K562 (cell line): ENCODE measurements around the gene NEIL1. TPM values are rescaled to one million over a fixed set of nuclear protein-coding genes. Genes with fewer than 3 reads are reported as not detected.
A peak's percentile ranks its signal among the peaks of the same experiment; 100 is the strongest.

Experiments used
- BRF2 ChIP-seq: IDR thresholded peaks from 3 replicates; pipeline ENCODE4 v1.6.1; 2011; ENCODE audit warnings: borderline replicate concordance, mild to moderate bottlenecking; ENCODE audit not compliant: insufficient read length, insufficient read depth
- CEBPG ChIP-seq, 3 experiments: fragments of 200-800 bp in 1 of 3; sonication (Bioruptor generic) in 1 of 3; sonication (generic) in 1 of 3; formaldehyde crosslinking in 1 of 3; IDR thresholded peaks in 2 of 3; conservative IDR thresholded peaks in 1 of 3; 2 replicates each; pipeline versions ENCODE4 v1.6.1 to v1.8.0; 2016 to 2022; ENCODE audit warnings: missing compliant biosample characterization in 2 of 3, missing genetic modification characterization in 2 of 3, mild to moderate bottlenecking in 1 of 3, missing genetic modification reagents in 1 of 3
- FOXJ2 ChIP-seq: fragments of 200-800 bp; sonication (Bioruptor generic); IDR thresholded peaks from 2 replicates; pipeline ENCODE4 v1.6.1; 2016; ENCODE audit warnings: missing genetic modification characterization, missing compliant biosample characterization
- GABPA ChIP-seq: fragments of 200-800 bp; sonication (Bioruptor generic); conservative IDR thresholded peaks from 2 replicates; pipeline ENCODE4 v1.6.1; 2016; ENCODE audit warnings: low read depth, missing genetic modification characterization, missing compliant biosample characterization
- GABPB1 ChIP-seq: sonication (generic); formaldehyde crosslinking; IDR thresholded peaks from 2 replicates; pipeline ENCODE4 v1.8.0; 2022; ENCODE audit warnings: mild to moderate bottlenecking, missing genetic modification reagents
- HDAC3 ChIP-seq: fragments of 450-650 bp; IDR thresholded peaks from 2 replicates; pipeline ENCODE4 v1.6.1; 2018; ENCODE audit warnings: borderline replicate concordance, mild to moderate bottlenecking, moderate library complexity; ENCODE audit not compliant: partially characterized antibody
- HES1 ChIP-seq: fragments of 450-650 bp; IDR thresholded peaks from 2 replicates; pipeline ENCODE4 v1.6.1; 2016; ENCODE audit warnings: low read depth, mild to moderate bottlenecking, moderate library complexity
- JUND ChIP-seq, 2 experiments: IDR thresholded peaks; 2 replicates in 1 of 2; 3 replicates in 1 of 2; pipeline ENCODE4 v1.6.1; 2011; ENCODE audit warnings: borderline replicate concordance in 2 of 2, low read depth in 2 of 2, low read length in 2 of 2, improper control_type of control experiment in 1 of 2, missing biosample characterization in 1 of 2, missing genetic modification characterization in 1 of 2, missing genetic modification reagents in 1 of 2
- L3MBTL2 ChIP-seq: fragments of 450-650 bp; IDR thresholded peaks from 2 replicates; pipeline ENCODE4 v1.6.1; 2016; ENCODE audit warnings: mild to moderate bottlenecking, moderate library complexity
- PCBP1 ChIP-seq: fragments of 200-400 bp; formaldehyde crosslinking; IDR thresholded peaks from 2 replicates; pipeline ENCODE4 v1.6.1; 2018; ENCODE audit warnings: mild to moderate bottlenecking, low read depth, low read length; ENCODE audit not compliant: poor library complexity, severe bottlenecking
- PHF20 ChIP-seq: fragments of 450-650 bp; IDR thresholded peaks from 2 replicates; pipeline ENCODE4 v1.6.1; 2018; ENCODE audit not compliant: partially characterized antibody
- RAD51 ChIP-seq: fragments of 450-650 bp; IDR thresholded peaks from 2 replicates; pipeline ENCODE4 v1.7.1; 2016; ENCODE audit warnings: low read depth, mild to moderate bottlenecking, borderline replicate concordance
- RFX1 ChIP-seq: fragments of 450-650 bp; IDR thresholded peaks from 2 replicates; pipeline ENCODE4 v1.6.1; 2016; ENCODE audit warnings: mild to moderate bottlenecking, moderate library complexity
- SNIP1 ChIP-seq: fragments of 450-650 bp; IDR thresholded peaks from 2 replicates; pipeline ENCODE4 v1.7.1; 2017; ENCODE audit warnings: low read depth, mild to moderate bottlenecking
- SP2 ChIP-seq: IDR thresholded peaks from 2 replicates; pipeline ENCODE4 v1.6.1; 2011; ENCODE audit warnings: mild to moderate bottlenecking, low read depth, low read length, moderate library complexity; ENCODE audit not compliant: poor library complexity, severe bottlenecking; ENCODE audit errors: extremely low read depth
- ZNF133 ChIP-seq: fragments of 250-450 bp; sonication (Bioruptor Pico); IDR thresholded peaks from 2 replicates; pipeline ENCODE4 v1.4.0; 2020; ENCODE audit warnings: mild to moderate bottlenecking
- ZNF224 ChIP-seq: sonication (generic); formaldehyde crosslinking; IDR thresholded peaks from 2 replicates; pipeline ENCODE4 v1.8.0; 2022; ENCODE audit warnings: mild to moderate bottlenecking, missing genetic modification reagents
- ZNF507 ChIP-seq: conservative IDR thresholded peaks from 2 replicates; pipeline ENCODE4 v1.6.1; 2017; ENCODE audit warnings: missing genetic modification characterization, missing compliant biosample characterization
- ZNF644 ChIP-seq: fragments of 200-800 bp; sonication (Bioruptor generic); IDR thresholded peaks from 2 replicates; pipeline ENCODE4 v1.6.1; 2016; ENCODE audit warnings: low read depth, missing genetic modification characterization, missing compliant biosample characterization
- ZNF695 ChIP-seq: fragments of 450-650 bp; formaldehyde crosslinking; IDR thresholded peaks from 2 replicates; pipeline ENCODE4 v1.4.0; 2020; ENCODE audit warnings: mild to moderate bottlenecking, moderate library complexity
- ZNF717 ChIP-seq: fragments of 250-450 bp; sonication (Bioruptor Pico); IDR thresholded peaks from 2 replicates; pipeline ENCODE4 v1.5.0; 2021
- polyA plus RNA-seq, 8 experiments: library from polyadenylated mRNA; depleted of rRNA in 4 of 8; stranded (reverse) in 5 of 8; unstranded in 3 of 8; fragments of >200 nt; fragmentation: Nextera tagmentation in 2 of 8; fragmentation: Illumina TruSeq in 1 of 8; extraction: Ambion mirVana in 2 of 8; extraction: Trizol in 1 of 8; gene quantifications; 2 replicates each; pipeline versions ENCODE4 v1.2.1 to v1.2.3, GENCODE V29; 2011 to 2014; ENCODE audit warnings: inconsistent platforms in 1 of 8, missing spikeins in 1 of 8
- total RNA-seq, 7 experiments: library from RNA; depleted of rRNA in 6 of 7; stranded (reverse); fragments of >200 nt in 6 of 7; fragmentation: Illumina TruSeq in 2 of 7; extraction: Trizol in 2 of 7; gene quantifications; 2 replicates each; pipeline versions ENCODE4 v1.2.1 to v1.2.3, GENCODE V29; 2011 to 2021; ENCODE audit warnings: low replicate concordance in 1 of 7
- TF ChIP-seq, protein P1 (sequence below): sonication (generic); formaldehyde crosslinking; IDR thresholded peaks from 2 replicates; pipeline ENCODE4 v1.8.1; 2023; ENCODE audit warnings: mild to moderate bottlenecking, missing genetic modification reagents
- TF ChIP-seq, protein P2 (sequence below): fragments of 250-450 bp; sonication (Bioruptor Pico); IDR thresholded peaks from 2 replicates; pipeline ENCODE4 v1.5.1; 2021; ENCODE audit warnings: mild to moderate bottlenecking

Gene NEIL1
- total and polyA plus RNA-seq, 9 of the 15 experiments (the other 6 are each of a cell fraction or from before 2014, with no cell fraction given), result 0.14 to 4.3 (median 2.4) TPM

- TF ChIP-seq HDAC3, result no peak
- TF ChIP-seq ZNF717 (CRISPR knock-in tag), result no peak
- TF ChIP-seq SNIP1, result no peak
- no peak for TF ChIP-seq RFX1
- TF ChIP-seq BRF2, result no peak
- TF ChIP-seq SP2, result peak; percentile 39
- TF ChIP-seq GABPA (tag), result peak; percentile 88
- TF ChIP-seq JUND (IDR thresholded peaks at IDR 0.05; ENCODE audit: borderline replicate concordance, low read depth, low read length), result peak; percentile 18; the same call in 1 of the 2 replicates
- no peak for TF ChIP-seq JUND (tag; IDR thresholded peaks at IDR 0.05; ENCODE audit: borderline replicate concordance, low read depth, low read length)
- no peak for TF ChIP-seq ZNF695
- peak; percentile 90 for TF ChIP-seq L3MBTL2
- TF ChIP-seq, protein P1, sequence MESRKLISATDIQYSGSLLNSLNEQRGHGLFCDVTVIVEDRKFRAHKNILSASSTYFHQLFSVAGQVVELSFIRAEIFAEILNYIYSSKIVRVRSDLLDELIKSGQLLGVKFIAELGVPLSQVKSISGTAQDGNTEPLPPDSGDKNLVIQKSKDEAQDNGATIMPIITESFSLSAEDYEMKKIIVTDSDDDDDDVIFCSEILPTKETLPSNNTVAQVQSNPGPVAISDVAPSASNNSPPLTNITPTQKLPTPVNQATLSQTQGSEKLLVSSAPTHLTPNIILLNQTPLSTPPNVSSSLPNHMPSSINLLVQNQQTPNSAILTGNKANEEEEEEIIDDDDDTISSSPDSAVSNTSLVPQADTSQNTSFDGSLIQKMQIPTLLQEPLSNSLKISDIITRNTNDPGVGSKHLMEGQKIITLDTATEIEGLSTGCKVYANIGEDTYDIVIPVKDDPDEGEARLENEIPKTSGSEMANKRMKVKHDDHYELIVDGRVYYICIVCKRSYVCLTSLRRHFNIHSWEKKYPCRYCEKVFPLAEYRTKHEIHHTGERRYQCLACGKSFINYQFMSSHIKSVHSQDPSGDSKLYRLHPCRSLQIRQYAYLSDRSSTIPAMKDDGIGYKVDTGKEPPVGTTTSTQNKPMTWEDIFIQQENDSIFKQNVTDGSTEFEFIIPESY (CRISPR knock-in tag), result no peak
- 0 out of 2 replicates have a peak, but pooled peaks have one; percentile 70 for TF ChIP-seq ZNF644 (tag)
- TF ChIP-seq ZNF507 (tag), result no peak
- no peak for TF ChIP-seq ZNF224 (CRISPR knock-in tag)
- TF ChIP-seq ZNF133 (CRISPR knock-in tag), result no peak
- TF ChIP-seq, protein P2, sequence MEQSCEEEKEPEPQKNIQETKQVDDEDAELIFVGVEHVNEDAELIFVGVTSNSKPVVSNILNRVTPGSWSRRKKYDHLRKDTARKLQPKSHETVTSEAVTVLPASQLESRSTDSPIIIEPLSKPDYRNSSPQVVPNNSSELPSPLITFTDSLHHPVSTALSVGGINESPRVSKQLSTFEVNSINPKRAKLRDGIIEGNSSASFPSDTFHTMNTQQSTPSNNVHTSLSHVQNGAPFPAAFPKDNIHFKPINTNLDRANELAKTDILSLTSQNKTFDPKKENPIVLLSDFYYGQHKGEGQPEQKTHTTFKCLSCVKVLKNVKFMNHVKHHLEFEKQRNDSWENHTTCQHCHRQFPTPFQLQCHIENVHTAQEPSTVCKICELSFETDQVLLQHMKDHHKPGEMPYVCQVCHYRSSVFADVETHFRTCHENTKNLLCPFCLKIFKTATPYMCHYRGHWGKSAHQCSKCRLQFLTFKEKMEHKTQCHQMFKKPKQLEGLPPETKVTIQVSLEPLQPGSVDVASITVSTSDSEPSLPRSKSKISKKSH, result no peak
- no peak for TF ChIP-seq PCBP1
- peak; percentile 84 for TF ChIP-seq GABPB1 (CRISPR knock-in tag)
- TF ChIP-seq RAD51, result peak; percentile 100
- no peak for TF ChIP-seq CEBPG (CRISPR knock-in tag; IDR thresholded peaks at IDR 0.05)
- no peak for TF ChIP-seq CEBPG (tag; conservative IDR thresholded peaks at IDR 0.05 in 1 of 2, IDR thresholded peaks at IDR 0.05 in 1 of 2)
- no peak for TF ChIP-seq HES1
- peak; percentile 100 for TF ChIP-seq PHF20
- TF ChIP-seq FOXJ2 (tag), result no peak
Measured at GRCh38 chr15:75335705-75336355, 11.0 kb upstream of the NEIL1 start, which contains the start of gene COMMD4 (continued).
